Measurements from ENCODE around the gene PRKCE. TPM values are rescaled to one million over a fixed set of nuclear protein-coding genes. Genes with fewer than 3 reads are reported as not detected.

The PRKCE gene
- total RNA-seq, 2 experiments from 2014 or later: 17.0 to 42.1 TPM

- Histone ChIP-seq H3K27ac (ENCODE audit: low read depth, low read length, poor library complexity, severe bottlenecking) (no peak overlapping the region), H3K36me3 (ENCODE audit: insufficient read depth, low read length) (no peaks in the 10 kb centered on the region), H3K4me2 (ENCODE audit: low read length) (no peak overlapping the region), H2AFZ (ENCODE audit: low read length) (no peak overlapping the region), H3K79me2 (ENCODE audit: insufficient read depth, low read depth, low read length) (no peaks in the 10 kb centered on the region), H3K9me3 (ENCODE audit: low read length) (no peaks in the 10 kb centered on the region), H4K20me1 (ENCODE audit: insufficient read depth, low read length) (no peaks in the 10 kb centered on the region), H3K4me1 (ENCODE audit: insufficient read depth, low read length, poor library complexity, severe bottlenecking) (peaks cover 5% of the 10 kb centered on the region), H3K4me3 (ENCODE audit: low read depth, low read length, poor library complexity, severe bottlenecking) (no peak overlapping the region), H3K9me2 (ENCODE audit: insufficient read depth, low read length) (no peaks in the 10 kb centered on the region)
- DNase-seq (ENCODE audit: low spot score): no peak
- TF ChIP-seq CTCF (conservative IDR thresholded peaks at IDR 0.05; ENCODE audit: low read length): no peak
- POLR2A ChIA-PET: no interaction called here
- CTCF ChIA-PET (ENCODE audit: unreplicated experiment): no interaction called here
- intact Hi-C loops (cut with micrococcal nuclease; ENCODE audit: unreplicated experiment): loop anchor here (5.0 kb wide), 2 partner anchors 162 to 212 kb away; no protein-coding TSS in a partner anchor
- no TSS peak for BruUV-seq (replicated peaks)
These were observed 287.4 kb downstream of the PRKCE start for GRCh38 chr2:45938649-45939511.

GRCh38 chr2:45941531-45942236 is 290.2 kb downstream of the PRKCE start:
- CTCF ChIA-PET (ENCODE audit: unreplicated experiment): no interaction called here
- intact Hi-C loops (cut with micrococcal nuclease; ENCODE audit: unreplicated experiment): no loop called here
- Histone ChIP-seq H3K27ac (ENCODE audit: low read depth, low read length, poor library complexity, severe bottlenecking) (no peak overlapping the region), H2AFZ (ENCODE audit: low read length) (no peak overlapping the region), H3K79me2 (ENCODE audit: insufficient read depth, low read depth, low read length) (no peaks in the 10 kb centered on the region), H3K4me3 (ENCODE audit: low read depth, low read length, poor library complexity, severe bottlenecking) (no peak overlapping the region), H3K4me2 (ENCODE audit: low read length) (no peak overlapping the region), H3K36me3 (ENCODE audit: insufficient read depth, low read length) (no peaks in the 10 kb centered on the region), H4K20me1 (ENCODE audit: insufficient read depth, low read length) (no peaks in the 10 kb centered on the region), H3K4me1 (ENCODE audit: insufficient read depth, low read length, poor library complexity, severe bottlenecking) (no peaks in the 10 kb centered on the region), H3K9me3 (ENCODE audit: low read length) (no peaks in the 10 kb centered on the region), H3K9me2 (ENCODE audit: insufficient read depth, low read length) (no peaks in the 10 kb centered on the region)
- POLR2A ChIA-PET: no interaction called here
- BruUV-seq (replicated peaks): no TSS peak
- no peak for DNase-seq (ENCODE audit: low spot score)
- TF ChIP-seq EZH2phosphoT487 (IDR thresholded peaks at IDR 0.05; ENCODE audit: borderline replicate concordance, low read depth, low read length): no peak
- TF ChIP-seq CTCF (conservative IDR thresholded peaks at IDR 0.05; ENCODE audit: low read length): no peak

GRCh38 chr2:45942237-45942738 is 290.8 kb downstream of the PRKCE start:
- Histone ChIP-seq H3K27ac (ENCODE audit: low read depth, low read length, poor library complexity, severe bottlenecking) (no peak overlapping the region), H3K9me3 (ENCODE audit: low read length) (no peaks in the 10 kb centered on the region), H4K20me1 (ENCODE audit: insufficient read depth, low read length) (no peaks in the 10 kb centered on the region), H3K4me1 (ENCODE audit: insufficient read depth, low read length, poor library complexity, severe bottlenecking) (no peaks in the 10 kb centered on the region), H3K9me2 (ENCODE audit: insufficient read depth, low read length) (no peaks in the 10 kb centered on the region), H2AFZ (ENCODE audit: low read length) (no peak overlapping the region), H3K36me3 (ENCODE audit: insufficient read depth, low read length) (no peaks in the 10 kb centered on the region), H3K4me3 (ENCODE audit: low read depth, low read length, poor library complexity, severe bottlenecking) (no peak overlapping the region), H3K79me2 (ENCODE audit: insufficient read depth, low read depth, low read length) (no peaks in the 10 kb centered on the region), H3K4me2 (ENCODE audit: low read length) (no peak overlapping the region)
- intact Hi-C loops (cut with micrococcal nuclease; ENCODE audit: unreplicated experiment): no loop called here
- no peak for DNase-seq (ENCODE audit: low spot score)
- no peak for TF ChIP-seq EZH2phosphoT487 (IDR thresholded peaks at IDR 0.05; ENCODE audit: borderline replicate concordance, low read depth, low read length)
- no peak for TF ChIP-seq CTCF (conservative IDR thresholded peaks at IDR 0.05; ENCODE audit: low read length)
- POLR2A ChIA-PET: no interaction called here
- CTCF ChIA-PET (ENCODE audit: unreplicated experiment): no interaction called here
- BruUV-seq (replicated peaks): no TSS peak

Data from OCI-LY7 (cell line).